Esophagus mucosa (tissue), 1 donor: ENCODE measurements around the gene ARHGAP45. TPM values are rescaled to one million over a fixed set of nuclear protein-coding genes. Genes with fewer than 3 reads are reported as not detected.

ENCODE experiments used
- ATAC-seq: fragments of 200-7000 bp; cut with Tn5 transposase; one replicate; pipeline ENCODE4 v1.9.1; 2020
- total RNA-seq: library from RNA; stranded (reverse); gene quantifications from one replicate; pipeline ENCODE4 v1.2.4, GENCODE V29; 2023
- donor health status: DM: yes; HTN: yes; CAD: no.

ARHGAP45 gene
- total RNA-seq, 1 donor from 2014 or later = 5.1 TPM

GRCh38 chr19:1057176-1057855, 9.7 kb upstream of the ARHGAP45 start:
- peak; percentile 12 for ATAC-seq

- ATAC-seq = no peak
Observed at GRCh38 chr19:1058112-1058511, 8.9 kb upstream of the ARHGAP45 start.

DNA sequence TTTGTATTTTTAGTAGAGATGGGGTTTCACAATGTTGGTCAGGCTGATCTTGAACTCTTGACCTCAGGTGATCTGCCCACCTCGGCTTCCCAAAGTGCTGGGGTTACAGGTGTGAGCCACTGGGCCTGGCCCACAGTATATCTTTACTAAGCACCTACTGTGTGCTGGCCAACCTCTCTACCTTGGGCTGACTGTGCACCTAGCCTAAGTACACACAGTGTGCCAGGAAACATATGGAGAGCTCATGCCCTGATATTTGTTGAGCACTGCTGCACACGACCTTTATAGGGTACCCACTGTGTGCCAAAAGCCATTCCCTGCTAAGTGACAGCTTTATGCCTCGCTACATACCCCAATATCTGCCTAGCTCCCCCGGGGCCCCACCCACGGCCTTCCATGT, 6.3 kb upstream of the ARHGAP45 start:
- ATAC-seq = no peak

GRCh38 chr19:1061987-1062386, 5.0 kb upstream of the ARHGAP45 start:
- ATAC-seq = no peak

DNA sequence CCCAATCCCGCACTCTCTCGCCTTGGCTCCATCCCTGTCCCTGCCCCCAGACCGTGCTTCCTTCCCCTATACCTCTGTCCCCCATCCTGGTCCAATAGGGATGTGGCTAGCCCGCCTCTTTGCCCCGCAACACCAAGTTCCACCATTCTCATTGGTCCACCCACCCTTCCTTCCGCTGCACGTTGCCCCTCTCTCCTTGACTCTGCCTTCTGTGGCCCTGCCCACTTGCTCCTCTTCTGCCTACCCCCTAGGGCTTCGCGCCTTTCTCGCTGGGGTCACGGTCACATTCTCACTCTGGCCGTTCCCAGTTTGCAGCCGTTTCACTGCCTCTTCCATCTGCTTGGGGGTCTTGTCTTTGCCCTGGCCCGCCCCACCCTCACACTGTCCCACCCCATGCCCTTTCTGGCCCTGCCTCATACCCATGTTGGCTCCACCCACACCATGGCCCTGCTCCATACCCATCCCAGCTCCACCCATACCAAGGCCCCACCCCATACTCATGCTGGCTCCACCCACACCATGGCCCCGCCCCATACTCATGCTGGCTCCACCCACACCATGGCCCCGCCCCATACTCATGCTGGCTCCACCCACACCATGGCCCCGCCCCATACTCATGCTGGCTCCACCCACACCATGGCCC, 4.5 kb upstream of the ARHGAP45 start:
- no peak for ATAC-seq

DNA sequence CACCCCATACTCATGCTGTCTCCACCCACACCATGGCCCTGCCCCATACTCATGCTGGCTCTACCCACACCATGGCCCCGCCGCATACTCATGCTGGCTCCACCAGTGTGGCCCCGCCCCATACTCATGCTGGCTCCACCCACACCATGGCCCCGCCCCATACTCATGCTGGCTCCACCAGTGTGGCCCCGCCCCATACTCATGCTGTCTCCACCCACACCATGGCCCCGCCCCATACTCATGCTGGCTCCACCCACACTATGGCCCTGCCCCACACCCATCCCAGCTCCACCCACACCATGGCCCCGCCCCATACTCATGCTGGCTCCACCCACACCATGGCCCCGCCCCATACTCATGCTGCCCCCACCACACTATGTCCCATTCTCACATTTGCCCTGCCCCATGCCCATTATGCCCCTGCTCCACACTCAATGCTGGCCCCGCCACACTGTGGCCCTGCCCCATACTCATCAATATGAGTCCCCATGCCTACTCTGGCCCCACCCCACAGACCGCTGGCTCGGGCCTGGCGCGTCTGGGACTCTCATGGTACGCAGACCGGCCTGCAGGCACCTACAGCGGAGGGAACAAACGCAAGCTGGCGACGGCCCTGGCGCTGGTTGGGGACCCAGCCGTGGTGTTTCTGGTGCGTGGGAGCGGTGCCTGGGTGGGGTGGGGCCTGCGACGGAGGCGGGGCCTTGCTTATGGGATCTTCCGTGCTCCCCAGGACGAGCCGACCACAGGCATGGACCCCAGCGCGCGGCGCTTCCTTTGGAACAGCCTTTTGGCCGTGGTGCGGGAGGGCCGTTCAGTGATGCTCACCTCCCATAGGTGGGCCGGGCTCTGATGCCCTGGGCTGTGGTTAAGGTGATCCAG, 3.7 kb upstream of the ARHGAP45 start:
- no peak for ATAC-seq

GRCh38 chr19:1063909-1064660, 2.9 kb upstream of the ARHGAP45 start:
- no peak for ATAC-seq

- ATAC-seq = peak; percentile 51
Observed at GRCh38 chr19:1064661-1065605, 2.0 kb upstream of the ARHGAP45 start.

DNA sequence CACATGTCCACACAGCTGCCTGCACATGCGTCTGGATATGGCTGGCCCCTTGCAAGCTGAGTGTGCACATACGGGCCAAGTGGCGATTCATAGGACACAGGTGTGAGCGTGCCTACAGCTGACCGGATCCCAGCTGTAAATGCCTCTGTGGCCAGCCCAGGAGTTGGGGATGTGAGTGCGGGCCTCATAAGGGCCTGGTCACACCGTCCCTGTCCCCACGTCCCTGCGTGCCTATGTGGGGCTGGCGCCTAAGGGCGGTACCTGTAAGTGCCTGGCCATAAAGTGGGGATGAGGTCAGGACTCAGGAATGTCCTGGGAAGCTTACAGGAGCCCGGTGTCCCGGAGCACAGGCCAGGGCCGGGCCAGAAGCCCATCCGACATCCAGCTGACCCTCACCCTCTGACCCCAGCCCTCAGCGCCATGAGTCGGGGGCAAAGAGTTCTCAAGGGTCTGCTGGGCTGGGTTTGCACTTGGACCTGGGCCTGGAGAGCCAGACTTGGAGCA, 1.3 kb upstream of the ARHGAP45 start:
- peak; percentile 2 for ATAC-seq

DNA sequence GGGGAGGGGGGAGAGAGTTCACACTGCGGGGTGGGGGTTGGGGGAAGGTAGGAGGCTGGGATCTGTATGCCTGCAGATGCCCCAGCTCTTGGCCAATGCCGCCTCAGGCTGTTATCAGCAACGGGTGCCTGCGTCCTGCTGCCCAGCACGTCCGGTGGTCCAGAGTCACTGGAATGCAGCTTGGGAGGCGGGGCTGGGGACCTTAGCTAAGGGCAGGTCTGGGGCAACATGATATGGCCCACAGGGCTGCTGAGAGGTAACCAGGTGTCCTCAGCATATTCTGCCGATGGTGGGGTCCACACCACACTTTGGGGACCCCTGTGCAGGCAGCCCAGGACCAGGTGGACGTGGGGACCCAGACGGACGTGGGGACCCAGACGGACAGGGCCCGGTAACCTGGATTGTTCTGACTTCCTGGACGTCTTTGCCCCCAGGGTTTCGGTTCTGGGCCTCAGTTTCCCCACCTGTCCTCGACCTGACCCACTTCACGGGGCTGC, 668 bp upstream of the ARHGAP45 start:
- no peak for ATAC-seq

GRCh38 chr19:1067341-1067957, 482 bp downstream of the ARHGAP45 start:
- ATAC-seq = peak; percentile 1

GRCh38 chr19:1068009-1069001, 1.3 kb downstream of the ARHGAP45 start:
- ATAC-seq = peak; percentile 4

DNA sequence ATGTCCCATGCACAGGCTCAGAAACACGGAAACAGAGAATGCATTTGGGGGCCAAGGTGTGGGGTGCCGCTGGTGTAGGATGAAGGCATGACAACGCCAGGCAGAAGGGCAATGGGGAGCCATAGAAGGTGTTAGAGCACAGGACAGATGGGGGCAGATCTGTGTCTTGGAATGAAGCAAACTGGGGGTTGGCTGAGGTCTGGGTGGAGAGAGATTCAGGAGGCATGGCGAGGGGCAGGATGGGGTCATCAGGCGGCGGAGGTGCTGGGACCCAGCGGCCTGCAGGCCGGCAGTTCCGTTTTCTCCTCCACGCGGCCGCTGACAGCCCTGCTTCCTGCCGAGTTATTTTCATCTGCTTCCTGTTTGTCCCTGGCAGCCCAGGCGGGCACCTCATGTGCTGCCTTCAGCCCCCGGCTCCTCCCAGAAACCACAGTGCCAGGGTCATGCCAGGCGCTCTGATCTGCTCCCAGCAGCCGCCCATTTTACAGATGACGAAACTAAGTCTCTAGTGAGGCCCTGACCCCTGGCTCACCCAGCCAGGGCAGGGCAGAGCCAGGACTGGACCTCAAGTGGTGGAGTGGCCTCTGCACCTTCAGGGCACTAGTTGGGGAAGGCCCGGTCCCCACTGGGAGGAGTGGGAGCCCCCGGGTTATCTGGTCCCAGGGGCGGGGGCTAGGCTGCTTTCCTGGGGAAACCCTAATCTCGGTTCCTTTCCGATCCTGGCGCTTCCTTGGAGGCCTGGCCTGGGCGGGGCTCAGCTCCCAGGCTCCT, 2.2 kb downstream of the ARHGAP45 start:
- peak; percentile 7 for ATAC-seq

DNA sequence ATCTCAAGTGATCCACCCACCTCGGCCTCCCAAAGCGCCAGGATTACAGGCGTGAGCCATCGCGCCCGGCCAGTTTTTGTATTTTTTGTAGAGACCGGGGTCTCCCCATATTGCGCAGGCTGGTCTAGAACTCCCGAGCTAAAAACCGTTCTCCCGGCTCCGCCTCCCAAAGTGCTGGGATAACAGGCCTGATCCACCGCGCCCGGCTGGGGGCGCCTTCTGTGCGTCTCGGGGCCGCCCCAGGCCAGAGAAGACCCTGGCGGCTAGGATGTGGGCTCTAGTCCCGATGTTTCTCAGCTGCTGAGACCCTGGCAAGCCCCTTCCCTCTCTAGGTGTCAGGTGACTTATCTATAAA, 3.6 kb downstream of the ARHGAP45 start:
- no peak for ATAC-seq

DNA sequence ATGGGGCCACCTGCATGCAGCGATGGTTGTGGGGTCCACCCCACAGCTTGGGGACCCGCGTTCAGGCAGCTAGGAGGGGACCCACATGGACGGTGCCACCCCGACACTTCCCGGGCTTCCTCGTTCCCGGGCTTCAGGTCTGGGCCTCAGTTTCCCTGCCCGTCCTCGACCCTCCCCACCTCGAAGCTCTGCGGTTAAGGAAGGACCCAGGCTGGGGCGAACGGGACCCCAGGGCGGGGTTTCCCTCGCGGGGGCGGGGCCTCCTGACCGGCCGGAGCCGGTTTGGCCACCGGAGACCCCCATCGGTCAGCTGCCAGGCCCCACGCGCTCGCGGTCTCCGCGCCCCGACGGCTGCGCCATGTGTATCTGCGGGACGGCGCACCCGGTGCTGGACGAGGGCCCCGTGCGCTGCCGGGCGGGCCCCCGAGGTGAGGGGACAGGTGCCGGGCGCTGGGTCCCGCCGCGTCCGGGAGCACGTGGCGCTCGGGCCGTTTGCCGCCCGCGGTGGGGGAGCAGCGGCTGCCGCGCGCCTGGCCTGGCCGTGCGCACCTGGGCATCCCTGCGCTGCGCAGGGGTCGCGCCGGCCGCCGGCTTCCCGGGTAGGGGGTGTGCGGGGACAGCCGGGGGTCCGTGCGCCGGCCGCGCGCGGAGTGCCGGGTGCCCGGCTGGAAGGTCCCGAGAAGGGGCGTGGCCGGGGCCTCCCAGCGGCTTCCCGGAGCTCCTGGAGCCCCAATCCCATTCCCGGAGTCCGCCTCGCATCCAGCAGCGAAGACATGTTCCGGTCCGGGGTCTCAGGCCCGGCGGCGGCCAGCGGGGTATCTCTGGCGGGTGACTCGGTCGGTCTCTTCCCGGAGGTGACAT, 4.2 kb downstream of the ARHGAP45 start:
- no peak for ATAC-seq

DNA sequence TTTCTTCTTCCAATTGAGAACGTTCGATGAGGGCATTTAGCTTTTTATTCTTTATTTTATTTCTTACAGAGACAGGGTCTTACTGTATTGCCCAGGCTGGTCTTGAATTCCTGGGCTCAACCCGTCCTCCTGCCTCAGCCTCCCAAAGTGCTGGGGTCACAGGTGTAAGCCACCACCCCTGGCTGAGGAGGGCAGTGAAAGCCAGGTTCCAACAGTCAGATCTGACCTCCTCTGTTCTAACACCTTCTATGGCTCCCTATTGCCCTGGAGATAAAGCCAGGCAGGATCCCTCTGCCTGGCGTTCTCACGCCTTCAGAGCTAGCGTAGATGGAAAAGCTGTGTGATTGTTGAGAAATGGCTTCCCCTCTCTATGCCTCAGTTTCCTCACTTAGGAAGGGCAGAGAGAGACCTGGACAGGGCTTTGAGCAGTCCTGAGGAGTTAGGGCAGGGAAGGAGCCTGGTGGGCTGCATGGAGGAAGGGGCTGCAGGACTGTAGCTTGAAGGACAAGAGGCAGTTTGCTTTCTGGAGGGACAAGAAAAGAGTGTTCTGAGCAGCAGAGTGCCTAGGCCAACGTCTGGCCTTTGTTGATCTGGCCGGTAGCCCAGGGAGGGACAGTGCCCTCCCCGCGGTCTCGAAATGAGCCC, 5.5 kb downstream of the ARHGAP45 start:
- no peak for ATAC-seq
